Stomach (tissue), 9 donors: ENCODE results near the gene ARHGEF4. TPM values are rescaled to one million over a fixed set of nuclear protein-coding genes. Genes with fewer than 3 reads are reported as not detected.

Experiments
- DNase-seq, 2 donors: peaks; one replicate each; pipeline versions ENCODE4 v3.0.0 to v3.0.0-alpha.2; 2013 to 2019
- H3K27ac ChIP-seq, 5 donors: fragments of 200-600 bp in 4 of 5; sonication (generic) in 4 of 5; one replicate each; pipeline ENCODE4 v1.5.1; 2013 to 2019; ENCODE audit warnings: mild to moderate bottlenecking in 1 of 5, moderate library complexity in 1 of 5
- H3K27me3 ChIP-seq, 3 donors: fragments of 200-600 bp; sonication (generic); one replicate each; pipeline ENCODE4 v1.5.1; 2017 to 2019; ENCODE audit warnings: mixed run types in 1 of 3
- H3K36me3 ChIP-seq, 4 donors: fragments of 200-600 bp; sonication (generic); 1 replicate in 3 of 4; 2 replicates in 1 of 4; pipeline ENCODE4 v1.5.1; 2016 to 2019
- H3K4me1 ChIP-seq, 4 donors: fragments of 200-600 bp; sonication (generic); one replicate each; pipeline ENCODE4 v1.5.1; 2016 to 2019
- H3K4me3 ChIP-seq, 4 donors: fragments of 200-600 bp; sonication (generic) in 3 of 4; one replicate each; pipeline ENCODE4 v1.5.1; 2016 to 2019; ENCODE audit warnings: mild to moderate bottlenecking in 1 of 4
- H3K9me3 ChIP-seq, 4 donors: fragments of 200-600 bp; sonication (generic); one replicate each; pipeline ENCODE4 v1.5.1; 2016 to 2019
- CTCF ChIP-seq, 7 experiments: fragments of 450-650 bp in 4 of 7; fragments of 200-600 bp in 3 of 7; sonication (generic) in 3 of 7; IDR thresholded peaks; one replicate each; pipeline ENCODE4 v1.5.1; 2016 to 2019; ENCODE audit warnings: antibody characterized with exemption in 7 of 7, control low read depth in 2 of 7, mild to moderate bottlenecking in 1 of 7
- EP300 ChIP-seq: sonication (generic); formaldehyde crosslinking; IDR thresholded peaks from one replicate; pipeline ENCODE4 v1.6.1; 2017; ENCODE audit warnings: antibody characterized with exemption
- POLR2A ChIP-seq, 4 donors: fragments of 450-650 bp; IDR thresholded peaks; one replicate each; pipeline ENCODE4 v1.6.1; 2016; ENCODE audit warnings: antibody characterized with exemption in 4 of 4, control low read depth in 2 of 4, mild to moderate bottlenecking in 1 of 4, moderate library complexity in 1 of 4
- POLR2AphosphoS5 ChIP-seq, 3 donors: sonication (generic); formaldehyde crosslinking; IDR thresholded peaks; one replicate each; pipeline ENCODE4 v1.6.1; 2016; ENCODE audit warnings: antibody characterized with exemption in 3 of 3
- WGBS, 5 donors: extraction: QIAGEN DNeasy Blood & Tissue Kit in 3 of 5; methylation state at CpG; one replicate each; pipeline versions ENCODE4 v1.1.5 to v1.1.7; 2013 to 2018; 5-methylcytosine and 5-hydroxymethylcytosine counted together
- intact Hi-C: fragments of 100-400 bp; cut with DNase I; formaldehyde crosslinking; loops from one replicate; pipeline ENCODE4 v1.15.1; 2023; ENCODE audit warnings: low total_unique reads
- polyA plus RNA-seq, 3 donors: library from polyadenylated mRNA; stranded (reverse); fragments of 200-250 nt; gene quantifications; one replicate each; pipeline ENCODE4 v1.2.3, GENCODE V29; 2013
- total RNA-seq, 5 donors: library from RNA; depleted of rRNA; stranded (reverse); fragments of >200 nt; gene quantifications; one replicate each; pipeline versions ENCODE4 v1.1.0 to v1.2.3, GENCODE V29; 2014 to 2016
- donor health status: healthy with polysubstance abuse.
- donor health status: Bipolar disorder and iron deficiency.
- donor health status: healthy.

Gene ARHGEF4
- total and polyA plus RNA-seq, 8 donors = 1.4 to 32.3 (median 11.2) TPM; not detected in 1

GRCh38 chr2:131041402-131042147, 204.9 kb downstream of the ARHGEF4 start:
- Histone ChIP-seq H3K4me3 (no peak overlapping the region), H3K36me3 (peaks cover 3 to 23% (median 11%) of the 10 kb centered on the region in 4 donors), H3K4me1 (peaks cover 7 to 18% (median 13%) of the 10 kb centered on the region in 4 donors), H3K9me3 (no peaks in the 10 kb centered on the region), H3K27ac (no peak overlapping the region), H3K27me3 (peaks cover 0 to 46% (median 0%) of the 10 kb centered on the region in 3 donors)
- DNase-seq = peak in 1 of 2 donors; percentile 9
- intact Hi-C loops = no loop called here
- TF ChIP-seq POLR2AphosphoS5 (IDR thresholded peaks at IDR 0.05) (no peak), EP300 (no peak), POLR2A (IDR thresholded peaks at IDR 0.05) (no peak), CTCF (IDR thresholded peaks at IDR 0.05) (no peak)
- 80 to 88% (median 85%) methylated on average over 13 to 14 of the region's 14 CpGs for WGBS, 5 donors

DNA sequence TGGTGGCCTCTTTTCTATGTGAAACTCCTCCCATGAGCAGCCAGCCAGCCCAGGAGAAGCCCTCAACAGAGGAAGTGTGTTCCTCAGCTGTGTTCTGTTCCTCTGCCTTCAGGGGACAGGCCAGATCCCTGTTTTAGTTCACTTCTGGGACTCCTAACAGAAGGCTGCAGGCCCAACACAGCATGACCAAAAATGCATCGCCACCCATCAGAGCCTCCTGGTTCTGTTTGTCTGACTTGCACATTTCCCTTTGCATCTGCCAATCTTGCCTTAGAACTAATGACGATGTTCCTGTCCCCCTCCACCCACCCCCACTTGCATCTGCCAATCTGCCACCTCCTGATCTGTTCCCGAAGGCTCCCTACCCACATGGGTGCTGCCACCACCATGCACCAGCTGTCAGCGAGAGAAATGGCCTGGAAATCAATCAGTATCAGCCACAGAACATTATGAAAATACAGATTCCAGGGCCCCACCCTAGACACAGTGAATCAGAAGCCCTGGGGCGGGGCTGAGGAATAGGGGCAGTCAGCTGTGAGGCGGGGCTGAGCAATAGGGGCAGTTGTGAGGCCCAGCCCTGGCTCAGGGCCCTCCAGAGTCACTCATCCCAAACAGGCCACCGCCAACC, 205.5 kb downstream of the ARHGEF4 start:
- no peak overlapping the region for H3K4me3 ChIP-seq
- peaks cover 7 to 18% (median 13%) of the 10 kb centered on the region in 4 donors for H3K4me1 ChIP-seq
- H3K27ac ChIP-seq = no peak overlapping the region
- WGBS, 5 donors = 78 to 96% (median 89%) methylated on average over 7 of the region's 7 CpGs
- intact Hi-C loops = no loop called here
- peaks cover 10 to 30% (median 18%) of the 10 kb centered on the region in 4 donors for H3K36me3 ChIP-seq
- H3K9me3 ChIP-seq = no peaks in the 10 kb centered on the region
- peak in 1 of 2 donors; percentile 2 for DNase-seq
- TF ChIP-seq CTCF (IDR thresholded peaks at IDR 0.05) (no peak), EP300 (no peak), POLR2AphosphoS5 (IDR thresholded peaks at IDR 0.05) (no peak), POLR2A (IDR thresholded peaks at IDR 0.05) (no peak)
- peaks cover 0 to 39% (median 0%) of the 10 kb centered on the region in 3 donors for H3K27me3 ChIP-seq

DNA sequence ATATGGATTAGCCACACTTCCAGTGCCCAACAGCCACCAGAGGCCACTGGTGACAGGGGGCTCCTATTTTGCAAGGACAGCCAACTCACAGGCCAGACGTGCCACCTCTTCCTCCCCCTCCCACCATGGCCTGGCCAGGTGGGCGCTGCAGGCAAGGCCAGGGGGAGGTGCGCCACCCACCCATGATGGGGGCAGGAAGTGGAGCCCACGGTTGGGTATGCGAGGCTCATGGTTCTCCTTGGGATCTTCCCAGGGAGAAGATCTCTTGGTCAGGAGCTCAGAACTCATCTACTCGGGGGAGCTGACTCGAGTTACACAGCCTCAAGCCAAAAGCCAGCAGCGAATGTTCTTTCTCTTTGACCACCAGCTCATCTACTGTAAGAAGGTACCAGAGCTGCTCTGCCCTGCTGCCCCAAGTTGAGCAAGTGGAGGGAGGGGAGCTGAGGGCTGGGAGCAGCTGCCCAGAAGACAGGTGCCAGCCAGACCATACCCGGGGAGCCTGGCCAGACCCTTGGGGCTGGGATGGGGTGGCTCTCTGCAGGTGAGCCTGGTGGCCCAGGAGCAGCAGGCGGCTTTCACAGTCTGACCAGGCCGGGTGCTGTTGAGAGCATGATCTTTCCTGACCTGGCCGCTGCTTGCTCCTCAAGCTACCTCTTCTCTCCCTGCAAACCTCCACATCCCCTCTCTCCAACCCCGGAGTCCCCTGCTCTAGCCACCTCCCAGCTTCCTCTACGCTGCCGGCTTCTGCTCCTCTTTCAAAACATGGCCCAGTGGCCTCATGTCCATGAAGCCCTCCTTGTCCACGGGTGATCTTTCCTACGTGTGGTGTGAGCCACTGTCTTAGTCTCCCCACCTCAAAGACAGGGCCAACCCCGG, 206.7 kb downstream of the ARHGEF4 start:
- no peak overlapping the region for H3K4me3 ChIP-seq
- peaks cover 0 to 31% (median 0%) of the 10 kb centered on the region in 3 donors for H3K27me3 ChIP-seq
- intact Hi-C loops = no loop called here
- peaks cover 13 to 42% (median 29%) of the 10 kb centered on the region in 4 donors for H3K36me3 ChIP-seq
- no peak for DNase-seq
- no peak overlapping the region for H3K27ac ChIP-seq
- 84 to 90% (median 88%) methylated on average over 15 to 18 of the region's 18 CpGs for WGBS, 5 donors
- TF ChIP-seq POLR2A (IDR thresholded peaks at IDR 0.05) (no peak), EP300 (no peak), CTCF (IDR thresholded peaks at IDR 0.05) (no peak), POLR2AphosphoS5 (IDR thresholded peaks at IDR 0.05) (no peak)
- no peaks in the 10 kb centered on the region for H3K9me3 ChIP-seq
- H3K4me1 ChIP-seq = peaks cover 7 to 18% (median 13%) of the 10 kb centered on the region in 4 donors
